Stomach (tissue), 9 donors: ENCODE results near the gene OPRL1. TPM values are rescaled to one million over a fixed set of nuclear protein-coding genes. Genes with fewer than 3 reads are reported as not detected.

ENCODE experiments used
- DNase-seq, 2 donors: peaks; one replicate each; pipeline versions ENCODE4 v3.0.0 to v3.0.0-alpha.2; 2013 to 2019
- H3K27ac ChIP-seq, 5 donors: fragments of 200-600 bp in 4 of 5; sonication (generic) in 4 of 5; one replicate each; pipeline ENCODE4 v1.5.1; 2013 to 2019; ENCODE audit warnings: mild to moderate bottlenecking in 1 of 5, moderate library complexity in 1 of 5
- H3K27me3 ChIP-seq, 3 donors: fragments of 200-600 bp; sonication (generic); one replicate each; pipeline ENCODE4 v1.5.1; 2017 to 2019; ENCODE audit warnings: mixed run types in 1 of 3
- H3K36me3 ChIP-seq, 4 donors: fragments of 200-600 bp; sonication (generic); 1 replicate in 3 of 4; 2 replicates in 1 of 4; pipeline ENCODE4 v1.5.1; 2016 to 2019
- H3K4me1 ChIP-seq, 4 donors: fragments of 200-600 bp; sonication (generic); one replicate each; pipeline ENCODE4 v1.5.1; 2016 to 2019
- H3K4me3 ChIP-seq, 4 donors: fragments of 200-600 bp; sonication (generic) in 3 of 4; one replicate each; pipeline ENCODE4 v1.5.1; 2016 to 2019; ENCODE audit warnings: mild to moderate bottlenecking in 1 of 4
- H3K9me3 ChIP-seq, 4 donors: fragments of 200-600 bp; sonication (generic); one replicate each; pipeline ENCODE4 v1.5.1; 2016 to 2019
- EP300 ChIP-seq: sonication (generic); formaldehyde crosslinking; IDR thresholded peaks from one replicate; pipeline ENCODE4 v1.6.1; 2017; ENCODE audit warnings: antibody characterized with exemption
- POLR2A ChIP-seq, 4 donors: fragments of 450-650 bp; IDR thresholded peaks; one replicate each; pipeline ENCODE4 v1.6.1; 2016; ENCODE audit warnings: antibody characterized with exemption in 4 of 4, control low read depth in 2 of 4, mild to moderate bottlenecking in 1 of 4, moderate library complexity in 1 of 4
- POLR2AphosphoS5 ChIP-seq, 3 donors: sonication (generic); formaldehyde crosslinking; IDR thresholded peaks; one replicate each; pipeline ENCODE4 v1.6.1; 2016; ENCODE audit warnings: antibody characterized with exemption in 3 of 3
- WGBS, 5 donors: extraction: QIAGEN DNeasy Blood & Tissue Kit in 3 of 5; methylation state at CpG; one replicate each; pipeline versions ENCODE4 v1.1.5 to v1.1.7; 2013 to 2018; 5-methylcytosine and 5-hydroxymethylcytosine counted together
- intact Hi-C: fragments of 100-400 bp; cut with DNase I; formaldehyde crosslinking; loops from one replicate; pipeline ENCODE4 v1.15.1; 2023; ENCODE audit warnings: low total_unique reads
- polyA plus RNA-seq, 3 donors: library from polyadenylated mRNA; stranded (reverse); fragments of 200-250 nt; gene quantifications; one replicate each; pipeline ENCODE4 v1.2.3, GENCODE V29; 2013
- total RNA-seq, 5 donors: library from RNA; depleted of rRNA; stranded (reverse); fragments of >200 nt; gene quantifications; one replicate each; pipeline versions ENCODE4 v1.1.0 to v1.2.3, GENCODE V29; 2014 to 2016
- TF ChIP-seq, protein P1 (sequence below), 7 experiments: fragments of 450-650 bp in 4 of 7; fragments of 200-600 bp in 3 of 7; sonication (generic) in 3 of 7; IDR thresholded peaks; one replicate each; pipeline ENCODE4 v1.5.1; 2016 to 2019; ENCODE audit warnings: antibody characterized with exemption in 7 of 7, control low read depth in 2 of 7, mild to moderate bottlenecking in 1 of 7
- donor health status: healthy with polysubstance abuse.
- donor health status: Bipolar disorder and iron deficiency.
- donor health status: healthy.

The OPRL1 gene
- total and polyA plus RNA-seq, 8 donors = 0.18 to 4.7 (median 0.40) TPM; not detected in 4

DNA sequence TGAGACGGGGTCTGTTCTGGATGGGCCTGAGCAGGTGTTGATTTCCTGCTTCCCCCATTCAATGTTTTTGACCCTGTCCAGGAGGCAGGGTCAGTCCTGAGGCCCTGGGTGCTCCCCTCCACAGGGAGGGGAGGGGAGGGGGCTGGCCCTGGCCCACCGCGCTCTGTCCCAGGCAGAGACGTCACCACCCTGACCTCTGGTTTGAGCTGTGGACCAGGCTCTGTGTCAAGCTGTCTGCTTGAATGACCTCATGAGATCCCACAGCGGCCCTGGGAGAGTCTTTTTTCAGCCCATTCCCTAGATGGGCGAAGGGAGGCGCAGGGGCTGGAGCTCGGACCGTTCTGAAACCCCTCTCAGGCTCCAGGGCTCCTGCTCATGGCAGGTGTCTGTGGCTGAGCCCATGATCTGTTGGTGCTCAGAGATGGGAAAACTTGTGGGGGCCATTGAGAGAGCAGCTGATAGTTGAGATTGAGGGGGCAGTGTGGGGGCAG lies 13.2 kb downstream of the OPRL1 start:
- Histone ChIP-seq H3K27ac (no peak overlapping the region), H3K27me3 (peaks cover 0 to 45% (median 7%) of the 10 kb centered on the region in 3 donors), H3K4me3 (no peak overlapping the region), H3K36me3 (peaks cover 0 to 4% (median 0%) of the 10 kb centered on the region in 4 donors), H3K9me3 (no peaks in the 10 kb centered on the region), H3K4me1 (no peaks in the 10 kb centered on the region)
- TF ChIP-seq, protein P1, sequence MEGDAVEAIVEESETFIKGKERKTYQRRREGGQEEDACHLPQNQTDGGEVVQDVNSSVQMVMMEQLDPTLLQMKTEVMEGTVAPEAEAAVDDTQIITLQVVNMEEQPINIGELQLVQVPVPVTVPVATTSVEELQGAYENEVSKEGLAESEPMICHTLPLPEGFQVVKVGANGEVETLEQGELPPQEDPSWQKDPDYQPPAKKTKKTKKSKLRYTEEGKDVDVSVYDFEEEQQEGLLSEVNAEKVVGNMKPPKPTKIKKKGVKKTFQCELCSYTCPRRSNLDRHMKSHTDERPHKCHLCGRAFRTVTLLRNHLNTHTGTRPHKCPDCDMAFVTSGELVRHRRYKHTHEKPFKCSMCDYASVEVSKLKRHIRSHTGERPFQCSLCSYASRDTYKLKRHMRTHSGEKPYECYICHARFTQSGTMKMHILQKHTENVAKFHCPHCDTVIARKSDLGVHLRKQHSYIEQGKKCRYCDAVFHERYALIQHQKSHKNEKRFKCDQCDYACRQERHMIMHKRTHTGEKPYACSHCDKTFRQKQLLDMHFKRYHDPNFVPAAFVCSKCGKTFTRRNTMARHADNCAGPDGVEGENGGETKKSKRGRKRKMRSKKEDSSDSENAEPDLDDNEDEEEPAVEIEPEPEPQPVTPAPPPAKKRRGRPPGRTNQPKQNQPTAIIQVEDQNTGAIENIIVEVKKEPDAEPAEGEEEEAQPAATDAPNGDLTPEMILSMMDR (IDR thresholded peaks at IDR 0.05) = no peak
- TF ChIP-seq POLR2AphosphoS5 (IDR thresholded peaks at IDR 0.05) (no peak), EP300 (no peak), POLR2A (IDR thresholded peaks at IDR 0.05) (no peak)
- intact Hi-C loops = no loop called here
- 30 to 53% (median 42%) methylated on average over 4 to 9 of the region's 9 CpGs for WGBS, 5 donors
- no peak for DNase-seq

DNA sequence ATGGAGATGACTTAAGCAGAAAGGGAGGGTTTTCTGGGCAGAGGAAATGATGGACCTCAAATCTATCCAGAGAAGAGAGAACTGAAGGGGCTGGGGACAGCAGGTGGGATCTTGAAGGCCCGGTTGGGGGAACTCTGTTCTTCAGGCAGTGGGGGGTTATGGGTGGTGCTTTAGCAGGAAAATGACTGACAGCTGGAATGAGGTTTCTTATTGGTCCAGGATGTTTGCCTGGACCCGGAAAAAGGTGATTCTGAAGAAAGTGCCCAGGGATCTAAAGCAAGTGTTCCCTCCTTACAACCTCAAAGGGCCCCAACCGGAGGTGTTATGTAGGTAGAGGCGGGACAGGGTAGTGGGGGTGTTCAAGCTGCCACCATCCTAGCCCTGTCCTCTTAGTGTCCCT lies 15.6 kb downstream of the OPRL1 start:
- TF ChIP-seq POLR2AphosphoS5 (IDR thresholded peaks at IDR 0.05) (no peak), EP300 (no peak), POLR2A (IDR thresholded peaks at IDR 0.05) (no peak)
- Histone ChIP-seq H3K4me3 (no peak overlapping the region), H3K4me1 (no peaks in the 10 kb centered on the region), H3K27me3 (peaks cover 0 to 50% (median 11%) of the 10 kb centered on the region in 3 donors), H3K27ac (no peak overlapping the region), H3K9me3 (no peaks in the 10 kb centered on the region), H3K36me3 (peaks cover 0 to 10% (median 4%) of the 10 kb centered on the region in 4 donors)
- intact Hi-C loops = no loop called here
- no peak for DNase-seq
- WGBS, 5 donors = 59 to 71% (median 63%) methylated on average over 4 of the region's 4 CpGs

DNA sequence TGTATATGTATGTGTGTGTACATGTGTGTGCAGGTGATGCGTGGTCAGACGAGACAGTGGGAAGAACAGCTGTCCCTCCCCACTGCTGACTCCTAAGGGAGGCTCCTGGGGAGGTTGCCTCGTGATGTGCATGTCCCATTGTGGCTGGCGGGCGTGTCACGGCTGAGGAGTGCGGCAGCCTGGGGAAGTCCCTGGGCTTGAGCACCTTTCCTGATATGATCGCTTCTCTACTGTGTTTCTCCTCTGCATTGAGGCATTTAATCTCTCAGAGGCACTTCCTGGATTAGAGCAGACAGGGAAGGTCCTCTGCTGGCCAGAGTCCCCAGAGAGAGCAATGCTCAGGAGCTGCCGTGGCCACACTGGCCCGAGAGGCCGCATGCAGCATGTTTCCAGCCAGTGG lies 16.0 kb downstream of the OPRL1 start:
- TF ChIP-seq POLR2AphosphoS5 (IDR thresholded peaks at IDR 0.05) (no peak), POLR2A (IDR thresholded peaks at IDR 0.05) (no peak), EP300 (no peak)
- TF ChIP-seq, protein P1 (IDR thresholded peaks at IDR 0.05) = no peak
- intact Hi-C loops = no loop called here
- Histone ChIP-seq H3K9me3 (no peaks in the 10 kb centered on the region), H3K27ac (no peak overlapping the region), H3K27me3 (peaks cover 0 to 55% (median 16%) of the 10 kb centered on the region in 3 donors), H3K36me3 (peaks cover 0 to 10% (median 4%) of the 10 kb centered on the region in 4 donors), H3K4me3 (no peak overlapping the region), H3K4me1 (no peaks in the 10 kb centered on the region)
- WGBS, 5 donors = 51 to 68% (median 62%) methylated on average over 8 to 11 of the region's 11 CpGs
- DNase-seq = no peak

DNA sequence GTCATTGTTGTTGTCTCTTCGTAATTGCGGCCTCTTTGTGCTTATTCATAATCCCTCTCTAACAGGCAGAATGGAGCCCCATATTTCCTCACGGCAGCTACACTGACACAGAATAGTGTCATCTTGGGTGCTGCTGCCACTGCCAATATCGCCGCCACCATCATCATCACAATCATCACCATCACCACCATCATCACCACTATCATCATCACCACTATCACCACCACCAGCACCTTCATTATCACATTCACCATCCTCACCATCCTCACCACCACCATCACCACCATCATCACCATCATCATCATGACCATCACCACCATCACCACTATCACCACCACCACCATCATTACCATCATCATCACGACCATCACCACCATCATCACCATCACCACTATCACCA lies 16.7 kb downstream of the OPRL1 start:
- Histone ChIP-seq H3K9me3 (no peaks in the 10 kb centered on the region), H3K4me3 (no peak overlapping the region), H3K27me3 (peaks cover under 1 to 61% (median 22%) of the 10 kb centered on the region in 3 donors), H3K27ac (no peak overlapping the region), H3K36me3 (peaks cover 0 to 10% (median 4%) of the 10 kb centered on the region in 4 donors), H3K4me1 (peaks cover 0 to under 1% (median 0%) of the 10 kb centered on the region in 4 donors)
- DNase-seq = no peak
- 78 to 97% (median 84%) methylated on average over 6 of the region's 6 CpGs for WGBS, 5 donors
- intact Hi-C loops = no loop called here
- no peak for TF ChIP-seq POLR2AphosphoS5 (IDR thresholded peaks at IDR 0.05)
- TF ChIP-seq, protein P1 (IDR thresholded peaks at IDR 0.05) = no peak
- no peak for TF ChIP-seq POLR2A (IDR thresholded peaks at IDR 0.05)
- TF ChIP-seq EP300 = no peak

DNA sequence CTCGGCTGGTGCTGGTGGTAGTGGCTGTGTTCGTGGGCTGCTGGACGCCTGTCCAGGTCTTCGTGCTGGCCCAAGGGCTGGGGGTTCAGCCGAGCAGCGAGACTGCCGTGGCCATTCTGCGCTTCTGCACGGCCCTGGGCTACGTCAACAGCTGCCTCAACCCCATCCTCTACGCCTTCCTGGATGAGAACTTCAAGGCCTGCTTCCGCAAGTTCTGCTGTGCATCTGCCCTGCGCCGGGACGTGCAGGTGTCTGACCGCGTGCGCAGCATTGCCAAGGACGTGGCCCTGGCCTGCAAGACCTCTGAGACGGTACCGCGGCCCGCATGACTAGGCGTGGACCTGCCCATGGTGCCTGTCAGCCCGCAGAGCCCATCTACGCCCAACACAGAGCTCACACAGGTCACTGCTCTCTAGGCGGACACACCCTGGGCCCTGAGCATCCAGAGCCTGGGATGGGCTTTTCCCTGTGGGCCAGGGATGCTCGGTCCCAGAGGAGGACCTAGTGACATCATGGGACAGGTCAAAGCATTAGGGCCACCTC lies 18.7 kb downstream of the OPRL1 start:
- WGBS, 5 donors = 93 to 94% (median 93%) methylated on average over 25 to 28 of the region's 28 CpGs
- H3K27me3 ChIP-seq = peaks cover 10 to 71% (median 38%) of the 10 kb centered on the region in 3 donors
- H3K4me3 ChIP-seq = no peak overlapping the region
- no peaks in the 10 kb centered on the region for H3K9me3 ChIP-seq
- TF ChIP-seq POLR2A (IDR thresholded peaks at IDR 0.05) (no peak), EP300 (no peak), POLR2AphosphoS5 (IDR thresholded peaks at IDR 0.05) (no peak)
- TF ChIP-seq, protein P1 (IDR thresholded peaks at IDR 0.05) = no peak
- no peak for DNase-seq
- H3K27ac ChIP-seq = no peak overlapping the region
- H3K4me1 ChIP-seq = peaks cover 8 to 14% (median 12%) of the 10 kb centered on the region in 4 donors
- peaks cover 0 to 10% (median 4%) of the 10 kb centered on the region in 4 donors for H3K36me3 ChIP-seq
- intact Hi-C loops = no loop called here
